Endothelial cell of umbilical vein (primary cell): Measurements from ENCODE around the gene ARSJ. TPM values are rescaled to one million over a fixed set of nuclear protein-coding genes. Genes with fewer than 3 reads are reported as not detected.

Experiments
- BruUV-seq: library from RNA; stranded (reverse); fragments of 400-500 nt; replicated peaks from 2 replicates; lab custom pipeline; 2021; lab: Mats Ljungman, UMichigan
- CTCF ChIA-PET: fragments of 300-600, 350-600 bp; sonication (Branson Sonifier 250); formaldehyde crosslinking; loops from one replicate; lab custom pipeline; 2021; ENCODE audit warnings: antibody characterized with exemption, inconsistent platforms; lab: Charles Lee
- POLR2A ChIA-PET: fragments of 300-600, 350-600 bp; sonication (Branson Sonifier 250); formaldehyde crosslinking; loops from one replicate; lab custom pipeline; 2021; ENCODE audit warnings: antibody characterized with exemption, inconsistent platforms; lab: Charles Lee
- DNase-seq: peaks from one replicate; pipeline ENCODE4 v3.0.0-alpha.2; 2011; ENCODE audit warnings: low read depth, low spot score
- FAIRE-seq: peaks from 2 replicates; lab custom pipeline; 2011; peaks lifted over from hg19 to GRCh38; lab: Jason Lieb, UNC
- H2AFZ ChIP-seq: 2 replicates; pipeline ENCODE4 v1.6.0; 2012; ENCODE audit warnings: low read depth, low read length, control low read depth, inconsistent platforms
- H3K27ac ChIP-seq: 2 replicates; pipeline ENCODE4 v1.5.1; 2011; ENCODE audit warnings: low read depth, mild to moderate bottlenecking, control low read depth, low read length, moderate library complexity; ENCODE audit not compliant: insufficient read depth
- H3K27me3 ChIP-seq, 2 experiments: 2 replicates each; pipeline versions ENCODE4 v1.6.0 to v1.6.1; 2011; ENCODE audit warnings: low read length in 2 of 2, mixed read lengths in 1 of 2; ENCODE audit not compliant: control insufficient read depth in 2 of 2, insufficient read depth in 2 of 2
- H3K36me3 ChIP-seq, 2 experiments: 2 replicates in 1 of 2; 3 replicates in 1 of 2; pipeline ENCODE4 v1.5.1; 2011; ENCODE audit warnings: low read length in 2 of 2, mild to moderate bottlenecking in 1 of 2, moderate library complexity in 1 of 2; ENCODE audit not compliant: control insufficient read depth in 2 of 2, insufficient read depth in 2 of 2; ENCODE audit errors: extremely low read depth in 1 of 2
- H3K4me1 ChIP-seq: 3 replicates; pipeline ENCODE4 v1.5.1; 2011; ENCODE audit warnings: mild to moderate bottlenecking, low read length; ENCODE audit not compliant: control insufficient read depth, insufficient read depth; ENCODE audit errors: extremely low read depth
- H3K4me2 ChIP-seq: 2 replicates; pipeline ENCODE4 v1.6.1; 2011; ENCODE audit warnings: low read length, control low read depth, mixed read lengths; ENCODE audit not compliant: insufficient read depth
- H3K4me3 ChIP-seq, 3 experiments: fragments of 200-600 bp in 1 of 3; sonication (generic), shearing (Covaris generic) in 1 of 3; replicated peaks in 1 of 3; 2 replicates each; pipeline ENCODE4 v1.5.1; 2011 to 2016; ENCODE audit warnings: control low read depth in 3 of 3, low read length in 3 of 3, mild to moderate bottlenecking in 2 of 3, inconsistent platforms in 1 of 3, low read depth in 1 of 3, moderate library complexity in 1 of 3; ENCODE audit not compliant: insufficient read depth in 1 of 3
- H3K79me2 ChIP-seq: 2 replicates; pipeline ENCODE4 v1.6.0; 2012; ENCODE audit warnings: low read length, inconsistent platforms; ENCODE audit not compliant: control insufficient read depth, insufficient read depth
- H3K9ac ChIP-seq: replicated peaks from 2 replicates; pipeline ENCODE3; 2011; ENCODE audit warnings: low read length, control low read depth; ENCODE audit not compliant: insufficient read depth; ENCODE audit errors: extremely low read depth
- H3K9me1 ChIP-seq: replicated peaks from 3 replicates; pipeline ENCODE4 v1.6.0; 2011; ENCODE audit warnings: mild to moderate bottlenecking, low read length; ENCODE audit not compliant: control insufficient read depth, insufficient read depth; ENCODE audit errors: extremely low read depth
- H3K9me3 ChIP-seq: replicated peaks from 2 replicates; pipeline ENCODE4 v1.5.1; 2012; ENCODE audit warnings: low read length, inconsistent platforms; ENCODE audit not compliant: control insufficient read depth, insufficient read depth
- H4K20me1 ChIP-seq: replicated peaks from 2 replicates; pipeline ENCODE3; 2011; ENCODE audit warnings: mild to moderate bottlenecking, low read length; ENCODE audit not compliant: control insufficient read depth, insufficient read depth; ENCODE audit errors: extremely low read depth
- FOS ChIP-seq: IDR thresholded peaks from 2 replicates; pipeline ENCODE4 v1.6.1; 2011; ENCODE audit warnings: mild to moderate bottlenecking, low read length, moderate library complexity, borderline replicate concordance; ENCODE audit not compliant: insufficient read depth
- JUN ChIP-seq: IDR thresholded peaks from 2 replicates; pipeline ENCODE4 v1.6.1; 2011; ENCODE audit warnings: borderline replicate concordance, low read depth; ENCODE audit not compliant: insufficient read length, insufficient read depth
- POLR2A ChIP-seq: IDR thresholded peaks from 2 replicates; pipeline ENCODE4 v1.6.1; 2012; ENCODE audit warnings: low read depth, mild to moderate bottlenecking, control low read depth, low read length
- POLR2AphosphoS5 ChIP-seq: IDR thresholded peaks from 2 replicates; pipeline ENCODE4 v1.6.1; 2012; ENCODE audit warnings: low read depth, mild to moderate bottlenecking, control low read depth, low read length, moderate library complexity; ENCODE audit not compliant: insufficient read depth
- dilution Hi-C: fragments of 300-500 bp; cut with MboI; formaldehyde crosslinking; loops from one replicate; pipeline ENCODE4 v1.15.0; 2019; ENCODE audit warnings: low sequenced_read_pairs; ENCODE audit not compliant: extremely low pct_ligation_motif_present
- intact Hi-C: fragments of 100-400 bp; cut with micrococcal nuclease; formaldehyde crosslinking; loops from one replicate; pipeline ENCODE4 v1.10.0; 2022
- polyA plus RNA-seq, 4 experiments: library from polyadenylated mRNA; depleted of rRNA in 3 of 4; stranded (reverse) in 3 of 4; unstranded in 1 of 4; fragments of >200 nt; gene quantifications; 2 replicates each; pipeline versions ENCODE4 v1.2.1 to v1.2.3, GENCODE V29; 2011 to 2012; ENCODE audit warnings: missing spikeins in 1 of 4
- total RNA-seq: library from RNA; stranded (reverse); gene quantifications from 2 replicates; pipeline ENCODE4 v1.2.3, GENCODE V29; 2021
- TF ChIP-seq, protein P1 (sequence below): IDR thresholded peaks from 2 replicates; pipeline ENCODE4 v1.6.1; 2011; ENCODE audit not compliant: insufficient read depth, insufficient read length

Gene ARSJ
- total and polyA plus RNA-seq, 2 donors (not counting 3 experiments of a cell fraction or from before 2014, with no cell fraction given), result 21.9 to 50.0 TPM

DNA sequence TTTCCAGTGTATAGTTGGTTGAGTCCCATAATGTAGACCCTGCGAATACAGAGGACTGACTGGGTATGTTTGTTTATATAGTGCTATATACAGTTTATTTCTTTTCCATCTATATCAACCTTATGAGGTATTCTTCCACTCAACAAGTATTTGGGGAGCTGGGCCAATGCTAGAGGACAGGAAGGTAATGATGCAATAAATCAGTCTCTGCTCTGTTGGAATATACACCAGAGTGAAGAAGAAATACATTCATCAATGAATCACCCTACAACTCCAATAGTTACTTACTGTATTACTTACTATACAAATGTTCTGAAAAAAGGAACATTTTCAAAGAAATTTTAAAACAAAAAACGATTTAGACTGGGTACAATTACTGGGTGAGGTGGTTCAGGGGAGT is 2.1 kb upstream of the ARSJ start:
- no peak for TF ChIP-seq POLR2A
- TF ChIP-seq FOS, result peak; percentile 10
- TF ChIP-seq JUN, result no peak
- intact Hi-C loops, result loop anchor here (1.0 kb wide), 1 partner anchor 25 kb away; no protein-coding TSS in a partner anchor
- no peak for FAIRE-seq
- BruUV-seq, result no TSS peak
- no peaks in the 10 kb centered on the region for H3K9me1 ChIP-seq
- DNase-seq, result no peak
- H3K4me3 ChIP-seq, result no peak overlapping the region
- H3K4me2 ChIP-seq, result no peak overlapping the region
- ChIA-PET CTCF (no interaction called here), POLR2A (no interaction called here)
- H3K4me1 ChIP-seq, result peaks cover 8% of the 10 kb centered on the region
- dilution Hi-C loops, result no loop called here
- no peaks in the 10 kb centered on the region for H3K9me3 ChIP-seq
- no peak overlapping the region for H3K9ac ChIP-seq
- peaks cover 44% of the 10 kb centered on the region for H3K79me2 ChIP-seq
- no peaks in the 10 kb centered on the region for H3K36me3 ChIP-seq
- H2AFZ ChIP-seq, result no peak overlapping the region
- H4K20me1 ChIP-seq, result no peaks in the 10 kb centered on the region
- H3K27me3 ChIP-seq, result no peaks in the 10 kb centered on the region
- H3K27ac ChIP-seq, result no peak overlapping the region

DNA sequence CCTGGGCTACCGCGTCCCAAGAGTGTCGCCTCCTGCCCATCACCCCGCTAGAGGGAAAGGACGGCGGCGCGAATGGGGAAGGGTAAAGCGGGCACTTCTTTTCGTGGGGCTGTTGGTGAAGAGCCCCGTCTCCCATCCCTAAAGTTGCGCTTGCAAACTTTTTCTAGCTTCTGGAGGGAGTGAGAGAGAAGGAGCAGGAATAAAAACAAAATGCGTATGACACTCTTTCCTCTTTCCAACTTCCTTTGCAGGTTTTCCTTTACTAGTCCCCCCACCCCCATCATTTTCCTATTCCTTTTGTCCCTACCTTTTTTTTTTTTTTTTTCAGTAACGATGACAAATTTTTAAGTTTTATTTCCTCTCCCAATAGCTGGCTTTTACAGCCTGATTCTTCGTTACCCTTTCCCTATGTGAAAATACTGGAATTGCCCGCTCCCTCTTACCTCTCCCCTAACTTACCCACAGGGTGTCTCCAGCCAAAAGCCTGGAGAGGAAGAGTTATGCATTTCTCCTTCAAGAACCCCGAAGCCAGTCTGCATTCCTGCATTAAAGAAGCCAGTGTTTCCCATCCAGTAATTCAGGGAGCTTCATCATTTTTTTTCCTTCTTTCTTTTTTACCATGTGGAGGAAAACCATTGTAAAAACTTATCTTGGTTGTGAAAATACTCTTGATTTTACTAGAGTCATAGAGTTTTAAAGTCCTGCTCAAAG is 613 bp upstream of the ARSJ start:
- peak overlapping the region; percentile 45 for H2AFZ ChIP-seq
- CTCF ChIA-PET, result interaction anchor here (0.6 to 2.1 kb wide), 16 partner anchors 11 to 585 kb away, joined by 3 to 13 read pairs (median 4); no protein-coding TSS in a partner anchor

More for the DNA sequence above, 613 bp upstream of the ARSJ start:
- POLR2A ChIA-PET, result interaction anchor here (0.6 to 2.7 kb wide), 7 partner anchors 21 to 637 kb away, joined by 3 to 16 read pairs (median 4); no protein-coding TSS in a partner anchor
- no peaks in the 10 kb centered on the region for H4K20me1 ChIP-seq
- no peaks in the 10 kb centered on the region for H3K9me3 ChIP-seq
- H3K4me3 ChIP-seq, result peak overlapping the region; percentile 92 to 98 (median 97)
- peak overlapping the region; percentile 95 for H3K4me2 ChIP-seq
- TF ChIP-seq FOS (no peak), POLR2AphosphoS5 (peak; percentile 7), POLR2A (no peak)
- TF ChIP-seq, protein P1, sequence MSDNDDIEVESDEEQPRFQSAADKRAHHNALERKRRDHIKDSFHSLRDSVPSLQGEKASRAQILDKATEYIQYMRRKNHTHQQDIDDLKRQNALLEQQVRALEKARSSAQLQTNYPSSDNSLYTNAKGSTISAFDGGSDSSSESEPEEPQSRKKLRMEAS, result no peak
- FAIRE-seq (no peak), DNase-seq (peak; percentile 55)
- dilution Hi-C loops, result no loop called here
- H3K27ac ChIP-seq, result peak overlapping the region; percentile 92
- peaks cover 59% of the 10 kb centered on the region for H3K79me2 ChIP-seq
- no peaks in the 10 kb centered on the region for H3K36me3 ChIP-seq
- TSS peak; percentile 51 for BruUV-seq
- no peaks in the 10 kb centered on the region for H3K9me1 ChIP-seq
- intact Hi-C loops, result loop anchor here (1.0 to 10.0 kb wide), 6 partner anchors 35 to 513 kb away; no protein-coding TSS in a partner anchor
- H3K27me3 ChIP-seq, result no peaks in the 10 kb centered on the region
- H3K9ac ChIP-seq, result peak overlapping the region; percentile 93
- H3K4me1 ChIP-seq, result peaks cover 12% of the 10 kb centered on the region
